Gastrocnemius medialis (tissue), 4 donors: ENCODE measurements around the gene ITFG1. TPM values are rescaled to one million over a fixed set of nuclear protein-coding genes. Genes with fewer than 3 reads are reported as not detected.

Experiments
- ATAC-seq, 2 donors: fragments of 150-250 bp; one replicate each; pipeline ENCODE4 v1.9.1; 2016
- DNase-seq, 2 donors: peaks; one replicate each; pipeline ENCODE4 v3.0.0-alpha.2; 2019
- H3K27ac ChIP-seq, 4 donors: fragments of 200-600 bp; sonication (generic); 1 replicate in 1 of 4; 2 replicates in 3 of 4; pipeline ENCODE4 v1.5.1; 2016 to 2018; ENCODE audit warnings: mild to moderate bottlenecking in 2 of 4, moderate library complexity in 1 of 4
- H3K27me3 ChIP-seq, 3 donors: fragments of 200-600 bp; sonication (generic) in 2 of 3; 1 replicate in 1 of 3; 2 replicates in 2 of 3; pipeline versions ENCODE4 v1.5.1 to v1.6.0; 2016 to 2019; ENCODE audit warnings: mild to moderate bottlenecking in 1 of 3, moderate library complexity in 1 of 3
- H3K36me3 ChIP-seq, 2 donors: fragments of 200-600 bp; sonication (generic) in 1 of 2; one replicate each; pipeline ENCODE4 v1.5.1; 2017 to 2018
- H3K4me1 ChIP-seq, 2 donors: fragments of 200-600 bp; sonication (generic) in 1 of 2; one replicate each; pipeline ENCODE4 v1.5.1; 2016 to 2017; ENCODE audit warnings: mild to moderate bottlenecking in 2 of 2
- H3K4me3 ChIP-seq, 4 donors: fragments of 200-600 bp; sonication (generic) in 3 of 4; 1 replicate in 1 of 4; 2 replicates in 3 of 4; pipeline ENCODE4 v1.5.1; 2016 to 2019; ENCODE audit warnings: mild to moderate bottlenecking in 2 of 4
- H3K9me3 ChIP-seq, 3 donors: fragments of 200-600 bp; sonication (generic) in 2 of 3; 1 replicate in 1 of 3; 2 replicates in 2 of 3; pipeline ENCODE4 v1.5.1; 2016 to 2019
- CTCF ChIP-seq, 5 experiments: fragments of 450-650 bp in 3 of 5; fragments of 200-600 bp in 2 of 5; sonication (generic) in 2 of 5; IDR thresholded peaks in 4 of 5; conservative IDR thresholded peaks in 1 of 5; 1 replicate in 4 of 5; 2 replicates in 1 of 5; pipeline ENCODE4 v1.5.1; 2016 to 2019; ENCODE audit warnings: antibody characterized with exemption in 5 of 5, mild to moderate bottlenecking in 3 of 5, moderate library complexity in 3 of 5
- POLR2A ChIP-seq, 2 donors: fragments of 450-650 bp; IDR thresholded peaks; one replicate each; pipeline ENCODE4 v1.6.1; 2017; ENCODE audit warnings: antibody characterized with exemption in 2 of 2, mild to moderate bottlenecking in 2 of 2, moderate library complexity in 2 of 2
- in situ Hi-C, 4 donors: fragments of 200-750 bp; cut with MboI; loops; one replicate each; pipeline versions ENCODE4 v1.15.0 to v1.8.0; 2017; ENCODE audit warnings: low sequenced_read_pairs in 4 of 4
- intact Hi-C: fragments of 100-400 bp; cut with DNase I; formaldehyde crosslinking; loops from one replicate; pipeline ENCODE4 v1.15.1; 2023; ENCODE audit warnings: low total_unique reads
- total RNA-seq, 4 donors: library from RNA; depleted of rRNA; stranded (reverse); fragments of >200 nt; gene quantifications; one replicate each; pipeline versions ENCODE4 v1.1.0 to v1.2.3, GENCODE V29; 2016

Gene ITFG1
- total RNA-seq, 4 donors from 2014 or later, result 20.9 to 37.3 (median 28.6) TPM

GRCh38 chr16:47304563-47304962 is 156.3 kb downstream of the ITFG1 start:
- DNase-seq (no peak), ATAC-seq (no peak)
- H3K4me3 ChIP-seq, result no peak overlapping the region
- no peaks in the 10 kb centered on the region for H3K9me3 ChIP-seq
- no peak for TF ChIP-seq POLR2A (IDR thresholded peaks at IDR 0.05)
- no peak for TF ChIP-seq CTCF (IDR thresholded peaks at IDR 0.05 in 4 of 5, conservative IDR thresholded peaks at IDR 0.05 in 1 of 5)
- no peak overlapping the region for H3K27ac ChIP-seq
- no peaks in the 10 kb centered on the region for H3K27me3 ChIP-seq
- intact Hi-C loops, result no loop called here
- no peaks in the 10 kb centered on the region for H3K36me3 ChIP-seq
- in situ Hi-C loops, result no loop called here
- H3K4me1 ChIP-seq, result peaks cover 17 to 25% of the 10 kb centered on the region in 2 donors

GRCh38 chr16:47299587-47299986 is 161.3 kb downstream of the ITFG1 start:
- DNase-seq, result no peak
- in situ Hi-C loops, result no loop called here
- intact Hi-C loops, result no loop called here

GRCh38 chr16:47284999-47285398 is 175.9 kb downstream of the ITFG1 start:
- intact Hi-C loops, result no loop called here
- Histone ChIP-seq H3K36me3 (peaks cover 0 to 3% of the 10 kb centered on the region in 2 donors), H3K27me3 (no peaks in the 10 kb centered on the region)

More at GRCh38 chr16:47299587-47299986, 161.3 kb downstream of the ITFG1 start:
- H3K9me3 ChIP-seq, result no peaks in the 10 kb centered on the region
- no peak overlapping the region for H3K4me3 ChIP-seq
- no peak for ATAC-seq
- H3K27ac ChIP-seq, result no peak overlapping the region
- no peaks in the 10 kb centered on the region for H3K36me3 ChIP-seq
- TF ChIP-seq CTCF (IDR thresholded peaks at IDR 0.05 in 4 of 5, conservative IDR thresholded peaks at IDR 0.05 in 1 of 5) (no peak), POLR2A (IDR thresholded peaks at IDR 0.05) (no peak)
- H3K27me3 ChIP-seq, result no peaks in the 10 kb centered on the region
- H3K4me1 ChIP-seq, result no peaks in the 10 kb centered on the region

GRCh38 chr16:47278306-47278970 is 182.4 kb downstream of the ITFG1 start:
- in situ Hi-C loops, result no loop called here
- Histone ChIP-seq H3K9me3 (no peaks in the 10 kb centered on the region), H3K27me3 (no peaks in the 10 kb centered on the region), H3K4me3 (no peak overlapping the region), H3K36me3 (peaks cover 0 to under 1% of the 10 kb centered on the region in 2 donors), H3K4me1 (peaks cover 18 to 21% of the 10 kb centered on the region in 2 donors), H3K27ac (peak overlapping the region in 1 of 4 donors; percentile 19)
- ATAC-seq, result no peak
- TF ChIP-seq POLR2A (IDR thresholded peaks at IDR 0.05) (no peak), CTCF (IDR thresholded peaks at IDR 0.05 in 4 of 5, conservative IDR thresholded peaks at IDR 0.05 in 1 of 5) (no peak)
- intact Hi-C loops, result no loop called here
- no peak for DNase-seq

More at GRCh38 chr16:47284999-47285398, 175.9 kb downstream of the ITFG1 start:
- no peaks in the 10 kb centered on the region for H3K4me1 ChIP-seq
- no peak for DNase-seq
- H3K4me3 ChIP-seq, result no peak overlapping the region
- TF ChIP-seq POLR2A (IDR thresholded peaks at IDR 0.05), result no peak
- no peak for TF ChIP-seq CTCF (IDR thresholded peaks at IDR 0.05 in 4 of 5, conservative IDR thresholded peaks at IDR 0.05 in 1 of 5)
- ATAC-seq, result no peak
- H3K9me3 ChIP-seq, result peaks cover 0 to 8% (median 0%) of the 10 kb centered on the region in 3 donors
- no peak overlapping the region for H3K27ac ChIP-seq
- in situ Hi-C loops, result no loop called here
